ENCODE measurements around the gene A1BG. TPM values are rescaled to one million over a fixed set of nuclear protein-coding genes. Genes with fewer than 3 reads are reported as not detected.

The A1BG gene
- total RNA-seq, 1 donor from 2014 or later: 40.5 TPM

GRCh38 chr19:58305065-58305931 is 48.0 kb downstream of the A1BG start, which contains the start of gene ERVK3-1:
Gene ERVK3-1 (plus strand): TSS chr19:58305377. CDS start chr19:58312169, 6,792 bp downstream.
- peak; percentile 79 for DNase-seq (ENCODE audit: extremely low read depth, low read depth, low spot score)

- peak; percentile 22 for DNase-seq (ENCODE audit: extremely low read depth, low read depth, low spot score)
These were observed 48.6 kb downstream of the A1BG start for GRCh38 chr19:58304748-58305064.

GRCh38 chr19:58304255-58304654 is 49.0 kb downstream of the A1BG start:
- no peak for DNase-seq (ENCODE audit: extremely low read depth, low read depth, low spot score)

- DNase-seq (ENCODE audit: extremely low read depth, low read depth, low spot score): no peak
These were observed 52.7 kb downstream of the A1BG start for GRCh38 chr19:58300620-58301019.

- no peak for DNase-seq (ENCODE audit: extremely low read depth, low read depth, low spot score)
These were observed 57.2 kb downstream of the A1BG start for GRCh38 chr19:58296104-58296503.

Other genes starting within 250 kb of the A1BG start
- gene ZNF329, start 202.7 kb downstream of the A1BG start, total RNA-seq: 8.5 and 11.7 TPM in 2 replicates
- gene ZNF274, start 170.4 kb downstream of the A1BG start, total RNA-seq: 20.6 and 33.3 TPM in 2 replicates
- 32.5 and 46.6 TPM in 2 replicates for gene ZNF544, start 124.6 kb downstream of the A1BG start, total RNA-seq
- 7.3 and 8.6 TPM in 2 replicates for gene ZNF8, start 74.5 kb downstream of the A1BG start, total RNA-seq
- 15.6 and 34.3 TPM in 2 replicates for gene ERVK3-1, start 48.1 kb downstream of the A1BG start, total RNA-seq
- gene ZSCAN22, start 26.5 kb downstream of the A1BG start, total RNA-seq: 1.8 and 3.5 TPM in 2 replicates
- 0.58 and 1.2 TPM in 2 replicates for gene ZNF497, start 9.3 kb upstream of the A1BG start, total RNA-seq
- 1.9 and 5.3 TPM in 2 replicates for gene ZNF837, start 27.5 kb upstream of the A1BG start, total RNA-seq
- 1,315 and 2,062 TPM in 2 replicates for gene RPS5, start 33.8 kb upstream of the A1BG start, total RNA-seq
- 0.68 TPM in 1 of 2 replicates, not detected in the other for gene RNF225, start 42.2 kb upstream of the A1BG start, total RNA-seq
- 5.7 and 8.4 TPM in 2 replicates for gene ZNF584, start 55.2 kb upstream of the A1BG start, total RNA-seq
- gene ZNF132, start 86.7 kb upstream of the A1BG start, total RNA-seq: 3.3 and 4.4 TPM in 2 replicates
- 5.3 and 6.3 TPM in 2 replicates for gene ZNF324B, start 98.1 kb upstream of the A1BG start, total RNA-seq
- gene ZNF324, start 113.6 kb upstream of the A1BG start, total RNA-seq: 14.3 and 19.5 TPM in 2 replicates
- 10.9 and 11.5 TPM in 2 replicates for gene ZNF446, start 122.9 kb upstream of the A1BG start, total RNA-seq
- gene SLC27A5, start 158.5 kb upstream of the A1BG start, total RNA-seq: 6.4 and 8.7 TPM in 2 replicates
- 15.4 and 16.7 TPM in 2 replicates for gene ZBTB45, start 166.3 kb upstream of the A1BG start, total RNA-seq
- gene TRIM28, start 190.6 kb upstream of the A1BG start, total RNA-seq: 252 and 298 TPM in 2 replicates
- gene CHMP2A, start 201.6 kb upstream of the A1BG start, total RNA-seq: 104 and 137 TPM in 2 replicates
- 34.7 and 60.8 TPM in 2 replicates for gene UBE2M, start 205.1 kb upstream of the A1BG start, total RNA-seq
- 18.6 and 23.1 TPM in 2 replicates for gene MZF1, start 219.8 kb upstream of the A1BG start, total RNA-seq